Urinary bladder (tissue), 4 donors: ENCODE measurements around the gene PTPDC1. TPM values are rescaled to one million over a fixed set of nuclear protein-coding genes. Genes with fewer than 3 reads are reported as not detected.

Experiments used
- DNase-seq: peaks from one replicate; pipeline ENCODE4 v3.0.0-alpha.2; 2015; ENCODE audit errors: extremely low spot score
- H3K27ac ChIP-seq: one replicate; pipeline ENCODE4 v1.5.1; 2013; ENCODE audit warnings: low read depth, mild to moderate bottlenecking, moderate library complexity
- H3K36me3 ChIP-seq: one replicate; pipeline ENCODE4 v1.6.1; 2013; ENCODE audit warnings: mild to moderate bottlenecking, moderate library complexity; ENCODE audit not compliant: insufficient read depth
- H3K4me1 ChIP-seq: one replicate; pipeline ENCODE4 v1.6.1; 2013; ENCODE audit warnings: mild to moderate bottlenecking, moderate library complexity; ENCODE audit not compliant: insufficient read depth
- H3K4me3 ChIP-seq: one replicate; pipeline ENCODE4 v1.5.1; 2013; ENCODE audit warnings: low read depth, low read length
- WGBS: extraction: QIAGEN DNeasy Blood & Tissue Kit; methylation state at CpG from one replicate; pipeline ENCODE4 v1.1.7; 2013; 5-methylcytosine and 5-hydroxymethylcytosine counted together
- polyA plus RNA-seq: library from polyadenylated mRNA; stranded (reverse); fragments of 200-250 nt; gene quantifications from one replicate; pipeline ENCODE4 v1.2.3, GENCODE V29; 2013
- total RNA-seq: library from RNA; depleted of rRNA; stranded (reverse); fragments of >200 nt; gene quantifications from one replicate; pipeline ENCODE4 v1.2.3, GENCODE V29; 2014
- donor health status: healthy with polysubstance abuse.
- donor health status: healthy.

Gene PTPDC1
- total and polyA plus RNA-seq, 2 donors = 3.5 to 25.1 TPM

DNA sequence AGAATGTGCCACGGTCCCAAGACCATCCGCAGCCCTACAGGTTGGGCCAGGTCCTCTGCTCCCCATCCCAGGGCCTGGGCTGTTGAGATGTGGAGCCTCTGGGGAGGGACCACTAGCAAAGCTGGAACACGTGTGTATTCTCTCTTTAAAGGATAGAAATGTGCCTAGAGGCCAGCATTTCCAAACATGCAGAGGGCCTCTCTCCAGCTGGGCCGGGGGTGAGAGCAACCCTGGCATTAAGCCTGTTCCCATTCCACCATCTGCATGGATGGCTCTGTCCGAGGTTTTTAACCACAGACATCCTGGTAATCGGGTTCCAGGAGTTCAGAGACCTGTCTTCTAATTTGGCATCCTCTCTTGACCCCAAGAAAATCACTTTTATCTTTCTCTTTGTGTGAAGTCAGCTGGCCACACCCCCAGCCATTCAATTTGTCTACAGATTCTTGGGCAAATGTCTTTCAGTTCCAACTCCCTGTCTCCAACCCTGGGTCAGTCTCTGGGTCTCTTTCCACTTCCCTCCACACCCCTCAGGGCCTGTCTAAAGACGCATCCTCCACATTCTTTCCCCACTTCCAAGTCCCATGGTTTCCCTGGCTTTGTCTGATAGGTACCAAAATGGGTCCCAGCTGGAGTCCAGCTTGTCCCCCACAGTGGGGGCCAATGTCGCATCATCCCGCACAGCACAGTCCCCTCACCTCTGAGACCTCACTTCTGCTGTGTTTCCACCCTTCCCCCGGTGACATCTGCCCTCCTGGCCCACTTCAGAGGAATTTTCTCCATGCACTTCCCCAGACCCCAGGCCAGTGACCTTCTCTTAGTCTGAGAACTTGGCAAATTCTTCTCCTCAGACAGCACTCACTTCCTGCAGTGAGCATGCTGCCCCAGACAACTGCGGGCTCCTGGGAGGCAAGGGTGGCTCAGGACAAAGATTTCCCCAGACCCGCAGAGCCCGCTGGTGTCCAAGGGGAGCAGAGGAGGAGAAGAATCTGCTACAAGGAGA is 56.8 kb downstream of the PTPDC1 start:
- no peaks in the 10 kb centered on the region for H3K4me1 ChIP-seq
- no peak for DNase-seq
- no peaks in the 10 kb centered on the region for H3K36me3 ChIP-seq
- no peak overlapping the region for H3K27ac ChIP-seq
- WGBS = 80% methylated on average over 13 of the region's 13 CpGs
- no peak overlapping the region for H3K4me3 ChIP-seq

DNA sequence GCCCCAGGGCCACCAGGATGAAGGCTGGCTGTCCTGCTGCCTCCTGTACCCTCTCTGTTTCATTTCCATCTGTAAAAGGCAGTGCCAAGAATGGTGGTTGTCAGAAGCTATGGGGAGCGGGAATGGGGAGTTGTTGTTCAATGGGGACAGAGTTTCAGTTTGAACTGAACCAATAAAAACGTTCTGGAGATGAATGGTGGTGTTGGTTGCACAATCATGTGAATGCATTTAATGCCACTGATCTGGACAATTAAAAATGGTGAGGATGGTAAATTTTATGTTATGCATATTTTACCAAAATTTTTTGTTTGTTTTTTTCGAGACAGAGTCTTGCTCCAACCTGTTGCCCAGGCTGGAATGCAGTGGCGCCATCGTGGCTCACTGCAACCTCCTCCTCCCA is 58.1 kb downstream of the PTPDC1 start:
- Histone ChIP-seq H3K36me3 (no peaks in the 10 kb centered on the region), H3K4me3 (no peak overlapping the region), H3K27ac (no peak overlapping the region), H3K4me1 (no peaks in the 10 kb centered on the region)
- DNase-seq = no peak
- WGBS = 92% methylated on average over 5 of the region's 5 CpGs

DNA sequence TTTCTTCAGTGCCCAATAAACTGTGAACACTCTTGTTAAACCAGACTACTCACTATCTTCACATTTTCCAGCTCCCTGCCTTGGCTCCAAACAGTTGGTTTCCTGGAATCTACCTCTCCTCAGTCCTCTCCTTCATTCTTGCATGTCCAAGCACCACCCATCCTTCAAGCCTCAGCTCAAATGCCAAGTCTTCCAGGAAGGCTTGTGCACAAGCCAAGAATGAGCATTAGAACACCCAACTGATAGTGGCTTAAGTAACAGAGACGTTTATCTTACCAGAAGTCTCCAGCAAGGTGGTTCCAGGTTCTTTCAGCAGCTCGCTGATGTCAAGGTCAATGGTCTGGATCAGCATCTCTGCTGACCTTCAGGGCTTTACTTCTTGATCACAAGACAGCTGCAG is 60.1 kb downstream of the PTPDC1 start:
- DNase-seq = no peak
- WGBS = 50% methylated on average over 2 of the region's 2 CpGs
- H3K27ac ChIP-seq = no peak overlapping the region

DNA sequence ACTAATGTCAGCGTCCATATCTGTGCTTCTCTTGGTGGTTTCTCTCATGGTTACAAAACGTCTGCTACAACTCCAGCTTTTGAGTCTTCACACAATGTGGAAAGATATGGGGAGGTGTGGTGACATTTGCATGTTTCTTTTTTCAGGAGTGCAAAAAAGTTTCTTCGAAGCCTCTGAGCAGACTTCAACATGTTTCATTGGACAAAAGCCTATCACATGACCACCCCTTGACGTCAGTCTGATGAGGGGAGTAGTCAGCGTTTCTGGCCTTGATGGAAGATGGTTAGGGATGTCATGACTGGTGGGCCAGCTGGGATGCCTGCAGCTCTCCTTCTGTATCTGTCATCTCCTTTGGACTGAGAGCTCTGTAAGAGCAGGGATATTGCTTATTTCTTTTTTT is 61.4 kb downstream of the PTPDC1 start:
- no peak overlapping the region for H3K4me3 ChIP-seq
- no peaks in the 10 kb centered on the region for H3K36me3 ChIP-seq
- no peak overlapping the region for H3K27ac ChIP-seq
- 75% methylated on average over 5 of the region's 5 CpGs for WGBS
- DNase-seq = no peak
- no peaks in the 10 kb centered on the region for H3K4me1 ChIP-seq

More for the DNA sequence above, 60.1 kb downstream of the PTPDC1 start:
- Histone ChIP-seq H3K4me3 (no peak overlapping the region), H3K36me3 (no peaks in the 10 kb centered on the region), H3K4me1 (no peaks in the 10 kb centered on the region)

DNA sequence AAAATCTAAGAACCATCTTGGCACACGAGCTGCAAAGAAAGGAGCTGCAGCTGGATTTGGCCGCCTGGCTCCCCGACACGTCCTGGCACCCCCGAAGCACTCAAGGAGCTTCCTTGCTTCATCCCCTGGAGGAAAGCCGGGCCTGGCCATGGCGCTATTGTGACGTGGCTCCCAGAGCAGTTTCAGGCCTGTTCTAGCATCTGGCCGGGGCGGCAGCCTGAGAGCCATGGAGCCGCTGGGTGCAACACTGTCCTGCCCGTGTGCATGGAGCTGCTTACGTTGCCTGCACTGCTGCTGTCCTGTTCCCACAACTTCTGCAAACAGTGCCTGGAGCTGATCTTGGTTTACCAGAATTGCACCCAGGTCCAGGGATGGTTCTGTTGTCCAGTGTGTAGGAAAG is 63.5 kb downstream of the PTPDC1 start:
- 86% methylated on average over 13 of the region's 13 CpGs for WGBS

DNA sequence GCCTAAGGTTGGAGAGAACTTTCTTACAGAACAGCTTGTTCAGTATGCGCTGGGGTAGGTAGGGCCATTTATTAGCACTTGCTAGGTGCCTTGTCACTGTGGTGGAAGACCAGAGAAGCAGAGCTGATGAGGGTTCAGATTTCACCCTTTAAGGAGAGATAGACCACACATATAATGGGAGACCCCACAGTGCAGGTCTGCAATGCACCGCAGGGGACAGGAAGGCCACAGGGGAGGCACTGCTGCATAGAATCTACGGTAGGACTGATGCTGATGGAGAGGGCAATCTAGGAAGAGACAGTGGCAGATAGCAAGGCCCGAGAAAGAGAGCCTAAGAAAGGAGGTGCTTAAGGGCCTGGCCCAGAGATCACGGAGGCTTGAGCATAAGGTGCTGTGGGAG is 64.2 kb downstream of the PTPDC1 start:
- Histone ChIP-seq H3K36me3 (no peaks in the 10 kb centered on the region), H3K4me1 (no peaks in the 10 kb centered on the region), H3K27ac (no peak overlapping the region), H3K4me3 (no peak overlapping the region)
- WGBS = 82% methylated on average over 5 of the region's 5 CpGs
- DNase-seq = no peak

More for the DNA sequence above, 63.5 kb downstream of the PTPDC1 start:
- Histone ChIP-seq H3K4me3 (no peak overlapping the region), H3K36me3 (no peaks in the 10 kb centered on the region), H3K27ac (no peak overlapping the region), H3K4me1 (no peaks in the 10 kb centered on the region)
- DNase-seq = no peak

DNA sequence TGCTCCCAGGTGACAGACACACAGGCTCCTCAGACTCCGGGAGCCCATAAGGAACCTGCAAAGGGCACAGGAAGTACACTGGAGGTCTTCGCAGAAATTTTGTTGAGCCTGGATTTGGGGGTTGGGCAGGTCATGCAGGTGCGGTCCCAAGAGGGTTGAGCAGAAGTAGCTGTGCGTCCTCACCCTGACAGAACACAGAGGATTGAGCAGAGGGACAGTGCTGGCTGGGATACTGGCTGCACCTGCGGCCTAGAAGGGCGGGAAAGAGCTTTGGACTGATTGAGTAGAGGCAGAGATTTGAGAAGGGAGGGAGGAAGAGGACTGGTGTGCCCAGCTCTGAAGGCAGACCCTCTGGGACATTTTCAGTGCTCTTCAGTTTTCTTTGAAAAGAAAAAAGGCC is 65.4 kb downstream of the PTPDC1 start:
- H3K4me3 ChIP-seq = no peak overlapping the region
- DNase-seq = no peak
- no peaks in the 10 kb centered on the region for H3K36me3 ChIP-seq
- H3K27ac ChIP-seq = no peak overlapping the region
- H3K4me1 ChIP-seq = no peaks in the 10 kb centered on the region
- WGBS = 92% methylated on average over 6 of the region's 6 CpGs

DNA sequence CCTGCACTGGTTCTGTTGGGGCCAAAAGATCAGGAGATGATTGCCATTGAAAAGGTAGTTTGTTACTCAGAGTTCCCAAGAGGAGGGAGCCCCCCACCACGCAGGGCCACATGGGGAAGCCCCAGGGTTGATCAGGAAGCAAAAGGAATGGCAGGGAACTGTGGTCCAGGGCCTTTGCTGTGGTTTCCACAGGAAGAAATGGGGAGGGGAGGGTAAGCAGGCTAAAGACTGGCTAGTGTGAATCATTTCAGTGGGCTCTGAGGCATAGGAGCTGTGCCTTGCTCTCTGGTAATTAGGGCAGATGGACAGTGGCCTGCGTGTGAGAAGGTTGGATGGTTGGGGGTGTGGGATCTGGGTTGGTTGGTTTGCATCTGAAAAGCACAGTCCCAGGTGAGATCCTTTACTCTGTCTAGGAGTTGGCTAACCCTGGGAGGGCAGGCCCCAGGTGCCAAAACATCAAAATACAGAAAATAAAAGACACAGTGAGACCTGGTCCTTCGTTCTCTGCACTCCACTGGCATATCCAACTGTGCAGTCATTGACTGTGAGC is 66.1 kb downstream of the PTPDC1 start:
- no peak for DNase-seq

DNA sequence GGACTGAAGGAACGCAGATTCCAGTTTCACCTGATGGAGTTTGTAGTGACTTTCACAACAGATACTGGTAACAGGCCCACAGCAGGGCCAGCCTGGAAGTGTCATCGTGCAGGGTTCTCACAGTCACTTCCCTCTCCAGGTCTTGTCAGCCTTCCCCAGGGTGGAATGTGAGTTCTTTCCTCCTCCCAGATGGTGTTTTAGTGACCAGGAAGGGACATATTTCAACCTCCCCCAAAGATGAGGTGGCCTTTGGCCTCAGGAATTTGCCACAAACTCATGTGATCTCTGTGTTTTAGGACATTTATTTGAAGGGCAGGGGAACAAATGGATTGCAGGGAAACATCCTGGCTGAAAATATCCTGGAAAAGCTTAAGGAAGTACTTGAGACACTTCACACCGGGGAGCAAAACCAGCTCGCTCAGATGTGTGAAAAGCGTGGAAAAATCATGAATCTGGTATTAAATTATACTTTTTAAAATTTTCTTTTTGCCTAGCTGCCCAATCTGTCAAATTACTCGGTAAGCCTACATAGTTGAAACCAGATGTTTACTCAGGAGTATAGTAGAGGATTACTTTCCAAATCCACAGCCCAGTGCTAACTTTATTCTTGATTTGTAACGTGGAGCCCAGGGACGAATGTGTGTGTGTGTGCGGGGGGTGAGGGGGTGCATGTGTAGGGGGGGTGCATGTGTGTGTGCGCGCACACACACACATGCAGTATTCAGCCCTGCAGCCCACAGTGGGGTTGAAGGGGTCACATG is 66.8 kb downstream of the PTPDC1 start:
- DNase-seq = no peak
- WGBS = 63% methylated on average over 11 of the region's 11 CpGs
- no peak overlapping the region for H3K27ac ChIP-seq
- no peaks in the 10 kb centered on the region for H3K4me1 ChIP-seq
- H3K36me3 ChIP-seq = no peaks in the 10 kb centered on the region
- no peak overlapping the region for H3K4me3 ChIP-seq

More for the DNA sequence above, 66.1 kb downstream of the PTPDC1 start:
- no peaks in the 10 kb centered on the region for H3K4me1 ChIP-seq
- no peak overlapping the region for H3K4me3 ChIP-seq
- H3K27ac ChIP-seq = no peak overlapping the region
- 84% methylated on average over 3 of the region's 3 CpGs for WGBS
- H3K36me3 ChIP-seq = no peaks in the 10 kb centered on the region

DNA sequence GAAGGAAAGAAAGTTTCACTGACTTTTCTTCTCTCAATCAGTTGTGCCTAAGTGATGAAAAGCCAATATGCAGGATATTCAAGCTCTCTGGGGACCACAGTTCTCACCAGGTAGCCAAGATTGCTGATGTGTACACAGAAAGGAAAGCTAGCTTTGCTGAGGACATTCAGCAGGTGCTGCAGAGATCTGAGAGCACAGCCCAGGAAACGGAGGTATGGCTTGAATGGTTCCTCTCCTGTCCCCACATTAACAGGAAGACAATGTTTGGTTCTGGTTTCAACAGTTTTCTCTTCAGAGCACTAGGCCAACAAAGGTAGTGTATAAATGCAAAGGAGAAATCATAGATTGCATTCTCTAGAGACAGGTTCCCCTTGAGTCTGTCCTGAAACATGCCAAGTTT is 69.6 kb downstream of the PTPDC1 start:
- WGBS = 77% methylated on average over 1 of the region's 1 CpG
- no peaks in the 10 kb centered on the region for H3K4me1 ChIP-seq
- H3K36me3 ChIP-seq = no peaks in the 10 kb centered on the region
- H3K27ac ChIP-seq = no peak overlapping the region
- DNase-seq = no peak
- no peak overlapping the region for H3K4me3 ChIP-seq

DNA sequence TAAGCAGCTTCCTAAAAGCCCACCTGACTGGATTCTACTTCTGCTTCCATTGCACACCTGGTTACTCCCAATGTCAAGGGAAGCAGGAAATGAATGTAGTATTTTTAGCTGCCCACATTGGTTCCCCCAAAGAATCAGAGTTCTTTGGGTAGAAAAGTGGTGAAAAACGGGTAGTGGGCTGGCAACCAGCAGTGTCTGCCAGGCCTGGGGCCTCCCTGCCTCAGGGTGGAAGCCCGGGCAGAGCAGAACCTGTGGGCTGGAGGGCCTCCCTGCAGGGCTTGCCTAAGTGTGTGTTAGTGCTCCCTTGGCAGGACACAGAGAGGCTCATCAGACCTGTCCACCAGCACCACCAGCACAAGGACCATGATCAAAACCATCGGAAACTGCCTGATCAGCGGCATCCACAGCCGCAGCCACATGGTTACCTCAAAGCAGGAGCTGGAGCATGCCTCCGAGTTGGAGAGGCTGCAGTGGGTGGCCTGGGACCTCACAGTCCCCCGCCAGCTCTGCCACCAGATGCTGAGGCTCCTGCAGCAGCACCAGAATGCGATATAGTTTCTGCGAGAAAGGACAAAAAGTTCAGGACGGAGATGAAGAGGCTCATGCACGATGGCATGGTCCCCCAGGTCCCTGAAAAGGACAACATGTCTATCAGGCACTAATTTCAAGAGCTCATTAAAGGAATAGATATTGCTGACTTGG is 72.2 kb downstream of the PTPDC1 start:
- no peak for DNase-seq
- WGBS = 86% methylated on average over 11 of the region's 11 CpGs
- Histone ChIP-seq H3K36me3 (no peaks in the 10 kb centered on the region), H3K27ac (no peak overlapping the region), H3K4me1 (no peaks in the 10 kb centered on the region), H3K4me3 (no peak overlapping the region)

DNA sequence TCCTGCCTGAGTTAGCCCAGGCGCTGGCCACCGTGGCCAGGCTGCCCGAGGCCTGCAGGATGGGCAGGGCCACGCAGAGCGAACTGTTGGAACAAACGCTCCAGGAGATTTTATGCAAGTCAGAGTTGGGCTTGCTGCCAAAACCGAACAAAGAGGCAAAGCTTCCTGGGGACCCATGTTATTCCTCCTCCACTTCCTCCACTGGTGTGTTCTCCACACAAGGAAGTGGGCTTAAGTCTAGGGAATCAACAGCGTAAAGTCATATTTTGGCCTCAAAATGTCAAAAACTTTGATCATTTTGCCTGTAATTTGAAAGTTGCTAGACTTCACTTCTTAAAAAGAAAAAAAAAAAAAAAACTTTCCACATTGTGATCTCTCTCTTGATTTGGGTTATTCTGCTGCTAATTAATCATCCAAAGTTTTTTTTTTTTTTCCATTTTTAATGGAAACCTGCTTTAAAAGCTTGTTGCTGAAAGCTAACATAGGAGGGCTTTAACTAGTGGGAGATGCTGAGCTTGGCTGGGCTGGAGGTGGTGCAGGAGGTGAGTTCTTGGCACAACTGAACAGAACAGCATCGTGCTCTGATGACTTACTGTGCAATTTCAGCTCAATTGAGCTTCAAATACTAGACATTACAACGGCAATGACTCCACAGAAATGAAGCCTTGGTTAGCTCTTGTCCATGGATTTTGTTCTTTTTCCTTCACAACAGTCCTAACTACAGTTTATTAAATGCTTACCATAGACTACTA is 73.0 kb downstream of the PTPDC1 start:
- Histone ChIP-seq H3K36me3 (no peaks in the 10 kb centered on the region), H3K27ac (no peak overlapping the region), H3K4me1 (no peaks in the 10 kb centered on the region), H3K4me3 (no peak overlapping the region)
- WGBS = 30% methylated on average over 10 of the region's 10 CpGs
- DNase-seq = peak; percentile 70
